Activated CD4-positive, alpha-beta T cell treated with anti-CD3 and anti-CD28 coated beads, Interleukin-2, amount 50 U/mL, for 1 hour (primary cell): ENCODE data around the gene MMP19.

Experiments
- DNase-seq: peaks from one replicate; pipeline ENCODE4 v3.0.0-alpha.2; 2020

Gene MMP19

GRCh38 chr12:55809274-55809673, 33.5 kb downstream of the MMP19 start:
- no peak for DNase-seq

DNA sequence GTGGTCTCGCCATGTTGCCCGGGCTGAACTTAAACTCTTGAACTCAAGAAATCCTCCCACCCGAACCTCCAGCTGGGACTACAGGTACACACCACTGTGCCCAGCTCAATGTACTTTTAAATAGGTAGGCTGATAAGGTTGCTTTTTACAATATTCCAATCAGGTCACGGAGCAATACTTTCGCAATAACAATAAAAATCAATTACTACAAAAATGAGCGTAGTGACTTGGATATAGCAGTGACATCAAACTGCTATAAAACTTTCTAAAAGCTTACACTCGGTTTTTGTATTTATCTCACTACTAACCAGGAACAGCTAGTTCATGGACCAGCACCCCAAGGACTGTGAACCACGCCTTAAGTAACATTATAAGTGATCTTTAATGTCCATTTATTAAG, 35.8 kb downstream of the MMP19 start:
- no peak for DNase-seq

GRCh38 chr12:55797550-55797949, 45.2 kb downstream of the MMP19 start:
- DNase-seq = no peak

DNA sequence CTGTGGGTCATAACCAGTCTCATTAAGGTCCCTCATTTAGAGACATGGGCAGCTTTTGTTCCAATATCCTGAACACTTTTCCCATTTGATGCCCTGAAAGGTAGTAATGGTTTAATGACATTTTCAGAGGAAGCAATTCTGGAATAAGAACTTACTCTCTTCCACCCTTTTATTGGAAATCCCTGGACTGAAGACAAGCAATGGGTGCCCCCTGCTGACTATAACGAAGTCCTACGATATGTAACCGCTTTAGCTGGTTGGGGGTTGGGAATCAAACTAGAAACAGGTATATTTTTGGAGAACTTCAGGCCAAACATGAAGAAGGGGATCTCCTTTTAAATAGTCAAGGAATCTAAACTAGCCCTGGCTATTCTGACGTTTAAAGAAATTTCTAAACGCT, 45.7 kb downstream of the MMP19 start:
- DNase-seq = no peak

- DNase-seq = no peak
These were observed 46.8 kb downstream of the MMP19 start for GRCh38 chr12:55795950-55796349.

GRCh38 chr12:55789893-55790292, 52.8 kb downstream of the MMP19 start:
- no peak for DNase-seq

GRCh38 chr12:55789171-55789570, 53.6 kb downstream of the MMP19 start:
- no peak for DNase-seq

DNA sequence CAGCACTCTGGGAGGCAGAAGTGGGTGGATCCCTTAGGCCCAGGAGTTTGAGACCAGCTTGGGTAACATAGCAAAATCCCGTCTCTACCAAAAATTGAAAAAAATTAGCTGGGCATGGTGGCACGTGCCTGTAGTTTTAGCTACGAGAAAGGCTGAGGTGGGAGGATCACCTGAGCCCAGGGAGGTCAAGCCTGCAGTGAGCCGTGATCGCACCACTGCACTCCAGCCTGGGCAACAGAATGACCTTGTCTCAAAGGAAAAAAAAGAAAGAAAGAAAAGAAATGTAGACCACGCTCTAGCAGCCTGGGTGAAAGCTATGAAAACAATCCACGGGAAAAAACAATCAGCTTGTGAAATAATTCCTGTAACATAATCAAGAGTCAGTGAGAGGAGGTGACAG, 54.2 kb downstream of the MMP19 start:
- no peak for DNase-seq
